Psoas muscle (tissue), 8 donors: ENCODE results near the gene GSTO1. TPM values are rescaled to one million over a fixed set of nuclear protein-coding genes. Genes with fewer than 3 reads are reported as not detected.

ENCODE experiments used
- ATAC-seq, 4 donors: fragments of 200-7000 bp; cut with Tn5 transposase; one replicate each; pipeline ENCODE4 v1.9.1; 2020; ENCODE audit warnings: moderate library complexity in 3 of 4, mild to moderate bottlenecking in 2 of 4
- DNase-seq, 2 donors: peaks; one replicate each; pipeline ENCODE4 v3.0.0-alpha.2; 2020
- H3K27ac ChIP-seq: fragments of 200-600 bp; one replicate; pipeline ENCODE4 v1.8.0; 2022
- H3K27me3 ChIP-seq, 3 donors: fragments of 200-600 bp in 1 of 3; one replicate each; pipeline versions ENCODE4 v1.6.1 to v1.8.0; 2013 to 2022; ENCODE audit warnings: low read length in 2 of 3, mild to moderate bottlenecking in 2 of 3, moderate library complexity in 1 of 3; ENCODE audit not compliant: insufficient read depth in 3 of 3
- H3K36me3 ChIP-seq, 2 donors: fragments of 200-600 bp in 1 of 2; one replicate each; pipeline versions ENCODE4 v1.6.1 to v1.8.0; 2013 to 2022; ENCODE audit warnings: low read depth in 1 of 2, mild to moderate bottlenecking in 1 of 2, moderate library complexity in 1 of 2; ENCODE audit not compliant: insufficient read depth in 1 of 2
- H3K4me1 ChIP-seq: fragments of 200-600 bp; one replicate; pipeline ENCODE4 v1.8.0; 2022
- H3K4me3 ChIP-seq: fragments of 200-600 bp; one replicate; pipeline ENCODE4 v1.8.0; 2022; ENCODE audit warnings: mild to moderate bottlenecking
- H3K9me3 ChIP-seq: fragments of 200-600 bp; one replicate; pipeline ENCODE4 v1.8.0; 2022
- WGBS, 3 donors: extraction: QIAGEN DNeasy Blood & Tissue Kit; methylation state at CpG; one replicate each; pipeline versions ENCODE4 v1.1.6 to v1.1.7; 2013; 5-methylcytosine and 5-hydroxymethylcytosine counted together
- intact Hi-C, 2 donors: fragments of 100-400 bp; cut with DNase I; formaldehyde crosslinking; loops; one replicate each; pipeline versions ENCODE4 v1.11.0 to v1.14.2; 2022
- polyA plus RNA-seq, 3 donors: library from polyadenylated mRNA; stranded (reverse); fragments of 200-250 nt; gene quantifications; one replicate each; pipeline ENCODE4 v1.2.3, GENCODE V29; 2013
- total RNA-seq, 4 donors: library from RNA; stranded (reverse); fragmentation: NEBNext Ultra II Directional in 2 of 4; extraction: Animal tissue kit (Norgen Biotek cat#: 25700) in 2 of 4; gene quantifications; one replicate each; pipeline versions ENCODE4 v1.2.1 to v1.2.4, GENCODE V29; 2021 to 2023
- TF ChIP-seq, protein P1 (sequence below): fragments of 200-600 bp; IDR thresholded peaks from one replicate; pipeline ENCODE4 v1.8.0; 2022; ENCODE audit warnings: antibody characterized with exemption
- donor health status: healthy with polysubstance abuse.
- donor health status: DM: no; HTN: no; CAD: no; lungs with moderate emphysema.
- donor health status: Bipolar disorder and iron deficiency.
- donor health status: healthy.
- donor health status: DM: yes; HTN: yes; CAD: no.
- donor health status: DM: no; HTN: no; CAD: no.
- donor health status: DM: no; HTN: no; CAD: no.
- donor health status: DM: yes; HTN: yes; CAD: no.

GSTO1 gene
- total and polyA plus RNA-seq, 7 donors = 73.7 to 742 (median 120) TPM

DNA sequence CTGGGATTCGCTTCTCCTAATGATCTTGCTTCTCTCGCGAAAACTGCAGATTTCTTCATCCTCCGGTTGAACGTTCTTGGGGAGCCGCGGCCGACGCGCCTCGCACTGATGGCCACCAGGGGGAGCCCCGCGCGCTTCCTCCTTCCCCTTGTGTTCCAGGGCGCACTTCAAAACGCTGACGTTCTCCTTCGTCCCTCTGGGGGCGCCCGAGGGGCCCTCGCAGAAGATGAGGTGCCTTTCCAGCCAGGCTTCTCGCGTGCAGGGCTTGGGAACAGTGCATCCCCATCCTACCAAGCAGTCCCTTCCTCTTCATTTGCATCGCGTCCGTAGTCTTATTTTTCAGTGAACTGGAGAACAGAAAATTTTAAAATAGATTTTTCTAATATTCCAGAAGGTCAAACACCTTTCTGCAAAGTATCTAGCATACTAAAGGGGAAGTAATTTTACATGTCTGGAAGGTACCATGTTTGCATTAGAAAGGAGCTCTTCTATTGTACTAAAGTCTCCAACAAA lies 36.8 kb downstream of the GSTO1 start:
- peak; percentile 98 to 99 (median 98) for ATAC-seq
- intact Hi-C loops = loop anchor here (1.0 to 5.0 kb wide), 2 partner anchors 59 to 61 kb away; partner anchors contain the start of gene CFAP58 (in 1 of the 2)
- Histone ChIP-seq H3K27me3 (peaks cover 0 to 5% (median 0%) of the 10 kb centered on the region in 3 donors), H3K27ac (no peak overlapping the region), H3K4me3 (no peak overlapping the region), H3K4me1 (no peaks in the 10 kb centered on the region), H3K9me3 (no peaks in the 10 kb centered on the region), H3K36me3 (no peaks in the 10 kb centered on the region)
- TF ChIP-seq, protein P1, sequence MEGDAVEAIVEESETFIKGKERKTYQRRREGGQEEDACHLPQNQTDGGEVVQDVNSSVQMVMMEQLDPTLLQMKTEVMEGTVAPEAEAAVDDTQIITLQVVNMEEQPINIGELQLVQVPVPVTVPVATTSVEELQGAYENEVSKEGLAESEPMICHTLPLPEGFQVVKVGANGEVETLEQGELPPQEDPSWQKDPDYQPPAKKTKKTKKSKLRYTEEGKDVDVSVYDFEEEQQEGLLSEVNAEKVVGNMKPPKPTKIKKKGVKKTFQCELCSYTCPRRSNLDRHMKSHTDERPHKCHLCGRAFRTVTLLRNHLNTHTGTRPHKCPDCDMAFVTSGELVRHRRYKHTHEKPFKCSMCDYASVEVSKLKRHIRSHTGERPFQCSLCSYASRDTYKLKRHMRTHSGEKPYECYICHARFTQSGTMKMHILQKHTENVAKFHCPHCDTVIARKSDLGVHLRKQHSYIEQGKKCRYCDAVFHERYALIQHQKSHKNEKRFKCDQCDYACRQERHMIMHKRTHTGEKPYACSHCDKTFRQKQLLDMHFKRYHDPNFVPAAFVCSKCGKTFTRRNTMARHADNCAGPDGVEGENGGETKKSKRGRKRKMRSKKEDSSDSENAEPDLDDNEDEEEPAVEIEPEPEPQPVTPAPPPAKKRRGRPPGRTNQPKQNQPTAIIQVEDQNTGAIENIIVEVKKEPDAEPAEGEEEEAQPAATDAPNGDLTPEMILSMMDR = peak; percentile 100
- WGBS, 3 donors = 1 to 2% (median 1%) methylated on average over 25 to 26 of the region's 26 CpGs
- DNase-seq = peak; percentile 89 to 94

DNA sequence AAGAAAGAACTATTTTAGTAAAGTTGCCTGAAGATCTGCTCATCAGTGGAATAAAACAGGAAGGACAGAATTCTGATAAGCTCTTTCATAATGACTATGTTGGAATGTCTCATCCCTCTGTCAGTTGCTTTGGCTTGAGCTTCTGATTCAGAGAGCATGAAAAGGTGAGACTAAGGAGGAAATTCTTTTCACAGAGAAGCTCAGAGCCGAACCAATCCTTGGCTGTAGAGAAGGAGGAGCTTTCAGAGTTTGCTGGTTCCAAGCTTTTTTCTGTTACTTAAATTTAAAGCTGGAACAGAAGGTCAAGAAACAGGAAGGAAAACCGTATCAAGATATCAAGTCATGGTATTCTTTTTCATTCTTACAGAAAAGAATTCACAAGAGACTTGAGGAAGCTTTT lies 38.3 kb downstream of the GSTO1 start:
- DNase-seq = no peak
- intact Hi-C loops = loop anchor here in 1 of 2 donors (5.0 kb wide), 1 partner anchor 59 kb away; the partner anchor contains the start of gene CFAP58
- no peak for ATAC-seq
- H3K36me3 ChIP-seq = no peaks in the 10 kb centered on the region
- no peak overlapping the region for H3K4me3 ChIP-seq
- H3K4me1 ChIP-seq = no peaks in the 10 kb centered on the region
- H3K27ac ChIP-seq = no peak overlapping the region
- TF ChIP-seq, protein P1 = no peak
- H3K27me3 ChIP-seq = peaks cover 0 to 5% (median 0%) of the 10 kb centered on the region in 3 donors
- no peaks in the 10 kb centered on the region for H3K9me3 ChIP-seq
- WGBS, 3 donors = 47 to 69% (median 52%) methylated on average over 2 of the region's 2 CpGs

- TF ChIP-seq, protein P1 = no peak
- intact Hi-C loops = loop anchor here in 1 of 2 donors (5.0 kb wide), 1 partner anchor 58 kb away; the partner anchor contains the start of gene CFAP58
- Histone ChIP-seq H3K27ac (no peak overlapping the region), H3K36me3 (no peaks in the 10 kb centered on the region), H3K27me3 (no peaks in the 10 kb centered on the region), H3K9me3 (no peaks in the 10 kb centered on the region), H3K4me3 (no peak overlapping the region), H3K4me1 (no peaks in the 10 kb centered on the region)
- ATAC-seq = no peak
- WGBS, 3 donors = 79 to 87% (median 85%) methylated on average over 5 of the region's 5 CpGs
- no peak for DNase-seq
Observed at GRCh38 chr10:104293781-104294321, 39.2 kb downstream of the GSTO1 start.

DNA sequence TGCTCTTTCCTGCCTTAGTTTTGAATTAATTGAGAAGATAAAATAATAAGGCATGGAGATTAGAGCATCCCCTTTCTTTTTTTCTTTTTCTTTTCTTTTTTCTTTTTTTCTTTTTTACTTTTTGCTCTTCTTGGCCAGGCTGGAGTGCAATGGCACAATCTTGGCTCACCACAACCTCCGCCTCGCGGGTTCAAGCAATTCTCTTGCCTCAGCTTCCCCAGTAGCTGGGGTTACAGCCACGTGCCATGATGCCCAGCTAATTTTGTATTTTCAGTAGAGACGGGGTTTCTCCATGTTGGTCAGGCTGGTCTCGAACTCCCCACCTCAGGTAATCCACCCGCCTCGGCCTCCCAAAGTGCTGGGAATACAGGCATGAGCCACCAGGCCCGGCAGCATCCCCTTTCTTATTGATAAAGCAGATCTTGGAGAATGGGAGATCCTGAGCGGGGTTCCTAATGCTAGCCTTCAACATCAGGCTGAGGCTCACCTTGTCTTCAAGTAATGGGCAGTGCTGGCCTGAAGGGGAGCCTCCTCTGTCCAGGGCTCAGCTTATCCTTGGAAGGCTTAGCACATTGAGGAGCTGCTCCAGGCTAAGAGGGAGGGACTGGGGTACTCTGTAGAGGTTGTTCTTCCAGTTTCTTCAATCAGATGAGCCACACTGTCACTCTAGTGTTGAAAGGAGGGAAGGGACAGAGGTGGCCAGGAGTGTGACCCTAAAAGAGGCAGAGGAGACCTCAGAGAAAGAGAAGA lies 42.2 kb downstream of the GSTO1 start:
- intact Hi-C loops = no loop called here
- Histone ChIP-seq H3K27ac (no peak overlapping the region), H3K4me1 (peaks cover 16% of the 10 kb centered on the region), H3K4me3 (no peak overlapping the region), H3K27me3 (no peaks in the 10 kb centered on the region), H3K36me3 (no peaks in the 10 kb centered on the region), H3K9me3 (no peaks in the 10 kb centered on the region)
- TF ChIP-seq, protein P1 = no peak
- DNase-seq = no peak
- no peak for ATAC-seq
- 96 to 97% (median 97%) methylated on average over 10 of the region's 10 CpGs for WGBS, 3 donors
